WTC11 (cell line): Measurements from ENCODE around the gene AMPD1. TPM values are rescaled to one million over a fixed set of nuclear protein-coding genes. Genes with fewer than 3 reads are reported as not detected.

Experiments
- ATAC-seq: fragments of 200-7000 bp; cut with Tn5 transposase; 2 replicates; pipeline ENCODE4 v1.10.0; 2021; ENCODE audit warnings: mild to moderate bottlenecking, moderate library complexity
- CTCF ChIA-PET: fragments of 300-600 bp; sonication (Branson Sonifier 250); formaldehyde crosslinking; loops from one replicate; lab custom pipeline; 2021; ENCODE audit warnings: antibody characterized with exemption; lab: Charles Lee
- POLR2A ChIA-PET: fragments of 350-600 bp; sonication (Branson Sonifier 250); formaldehyde crosslinking; loops from one replicate; lab custom pipeline; 2021; ENCODE audit warnings: antibody characterized with exemption; lab: Charles Lee
- DNase-seq: peaks from one replicate; pipeline ENCODE4 v3.0.0; 2021; ENCODE audit warnings: low spot score
- H3K27ac Mint-ChIP-seq: 2 replicates; pipeline ENCODE4 v1.8.0; 2021; ENCODE audit warnings: mixed read lengths
- H3K27me3 Mint-ChIP-seq: 2 replicates; pipeline ENCODE4 v1.8.0; 2021; ENCODE audit warnings: low read depth, mild to moderate bottlenecking, moderate library complexity, mixed read lengths
- H3K36me3 Mint-ChIP-seq: 2 replicates; pipeline ENCODE4 v1.8.0; 2021; ENCODE audit warnings: mixed read lengths
- H3K4me1 Mint-ChIP-seq: 2 replicates; pipeline ENCODE4 v1.8.0; 2022; ENCODE audit warnings: mixed read lengths
- H3K4me3 Mint-ChIP-seq: 2 replicates; pipeline ENCODE4 v1.8.0; 2021; ENCODE audit warnings: mild to moderate bottlenecking, moderate library complexity, mixed read lengths
- H3K9me3 Mint-ChIP-seq: 2 replicates; pipeline ENCODE4 v1.8.0; 2021; ENCODE audit warnings: mixed read lengths
- AR ChIP-seq: fragments of 250-450 bp; sonication (Bioruptor Pico); IDR thresholded peaks from 2 replicates; pipeline ENCODE4 v1.9.0; 2021; ENCODE audit warnings: mild to moderate bottlenecking
- ARID4B ChIP-seq: sonication (generic); formaldehyde crosslinking; IDR thresholded peaks from 2 replicates; pipeline ENCODE4 v1.8.0; 2023; ENCODE audit warnings: missing genetic modification reagents, mild to moderate bottlenecking, borderline replicate concordance
- ATF3 ChIP-seq: sonication (generic); formaldehyde crosslinking; conservative IDR thresholded peaks from 2 replicates; pipeline ENCODE4 v1.8.1; 2022; ENCODE audit warnings: mild to moderate bottlenecking, missing genetic modification reagents
- ELF4 ChIP-seq: sonication (generic); formaldehyde crosslinking; IDR thresholded peaks from 2 replicates; pipeline ENCODE4 v1.8.1; 2022; ENCODE audit warnings: low read depth, mild to moderate bottlenecking, moderate library complexity, missing genetic modification reagents
- EMX1 ChIP-seq: fragments of 250-450 bp; sonication (Bioruptor Pico); IDR thresholded peaks from 2 replicates; pipeline ENCODE4 v1.8.0; 2021; ENCODE audit warnings: mild to moderate bottlenecking
- ETV6 ChIP-seq: sonication (generic); formaldehyde crosslinking; IDR thresholded peaks from 2 replicates; pipeline ENCODE4 v1.8.1; 2022; ENCODE audit warnings: mild to moderate bottlenecking, missing genetic modification reagents
- FOXJ3 ChIP-seq: sonication (generic); formaldehyde crosslinking; IDR thresholded peaks from 2 replicates; pipeline ENCODE4 v1.9.0; 2021; ENCODE audit warnings: missing genetic modification reagents, mild to moderate bottlenecking, borderline replicate concordance
- HMGA2 ChIP-seq: fragments of 250-450 bp; sonication (Bioruptor Pico); IDR thresholded peaks from 2 replicates; pipeline ENCODE4 v1.4.0; 2021; ENCODE audit warnings: mild to moderate bottlenecking, moderate library complexity
- HMGXB4 ChIP-seq: sonication (generic); formaldehyde crosslinking; IDR thresholded peaks from 2 replicates; pipeline ENCODE4 v1.8.1; 2023; ENCODE audit warnings: mild to moderate bottlenecking, moderate library complexity, missing genetic modification reagents
- IRF1 ChIP-seq: sonication (generic); formaldehyde crosslinking; IDR thresholded peaks from 2 replicates; pipeline ENCODE4 v1.8.0; 2023; ENCODE audit warnings: missing genetic modification reagents
- MLX ChIP-seq: sonication (generic); formaldehyde crosslinking; IDR thresholded peaks from 2 replicates; pipeline ENCODE4 v1.8.1; 2023; ENCODE audit warnings: mild to moderate bottlenecking, missing genetic modification reagents, moderate library complexity
- ZNF138 ChIP-seq: sonication (generic); formaldehyde crosslinking; conservative IDR thresholded peaks from 2 replicates; pipeline ENCODE4 v1.8.1; 2022; ENCODE audit warnings: mild to moderate bottlenecking, moderate library complexity, missing genetic modification reagents
- ZNF416 ChIP-seq: fragments of 250-450 bp; sonication (Bioruptor Pico); IDR thresholded peaks from 2 replicates; pipeline ENCODE4 v1.9.0; 2021; ENCODE audit warnings: mild to moderate bottlenecking, inconsistent platforms
- ZNF423 ChIP-seq: fragments of 250-450 bp; sonication (Bioruptor Pico); IDR thresholded peaks from 2 replicates; pipeline ENCODE4 v2.1.2; 2022; ENCODE audit warnings: mild to moderate bottlenecking, moderate library complexity
- ZNF671 ChIP-seq: fragments of 250-450 bp; sonication (Bioruptor Pico); IDR thresholded peaks from 2 replicates; pipeline ENCODE4 v1.8.0; 2021; ENCODE audit warnings: mild to moderate bottlenecking
- total RNA-seq: library from RNA; stranded (reverse); gene quantifications from 3 replicates; pipeline ENCODE4 v1.2.3, GENCODE V29; 2021

The AMPD1 gene
- total RNA-seq, 1 experiment from 2014 or later: not detected

GRCh38 chr1:114691061-114691460 lies 4.3 kb downstream of the AMPD1 start (continued):
- no peak for TF ChIP-seq AR (CRISPR knock-in tag)
- TF ChIP-seq, all 79 proteins: peak for 0

GRCh38 chr1:114690148-114690547 lies 5.2 kb downstream of the AMPD1 start:
- no peak for DNase-seq
- Mint-ChIP-seq H3K36me3 (no peaks in the 10 kb centered on the region), H3K9me3 (no peaks in the 10 kb centered on the region), H3K4me1 (no peaks in the 10 kb centered on the region), H3K27me3 (peaks cover 10% of the 10 kb centered on the region), H3K4me3 (no peak overlapping the region), H3K27ac (no peak overlapping the region)
- ATAC-seq: no peak
- ChIA-PET CTCF (no interaction called here), POLR2A (no interaction called here)
- TF ChIP-seq FOXJ3 (no peak), EMX1 (no peak), HMGA2 (CRISPR knock-in tag) (no peak), ELF4 (CRISPR knock-in tag) (no peak), ZNF138 (CRISPR knock-in tag) (no peak), ATF3 (no peak), IRF1 (no peak), ARID4B (no peak), ETV6 (no peak), MLX (CRISPR knock-in tag) (no peak)

GRCh38 chr1:114688526-114688925 lies 6.8 kb downstream of the AMPD1 start:
- ChIA-PET CTCF (no interaction called here), POLR2A (no interaction called here)
- Mint-ChIP-seq H3K27ac (no peak overlapping the region), H3K36me3 (no peaks in the 10 kb centered on the region), H3K4me1 (no peaks in the 10 kb centered on the region), H3K9me3 (no peaks in the 10 kb centered on the region), H3K4me3 (no peak overlapping the region), H3K27me3 (peaks cover 10% of the 10 kb centered on the region)
- no peak for TF ChIP-seq ZNF423
- no peak for TF ChIP-seq HMGXB4
- TF ChIP-seq ZNF671: no peak
- no peak for TF ChIP-seq ZNF416
- DNase-seq (no peak), ATAC-seq (no peak)
